ENCODE measurements around the gene MPZ. TPM values are rescaled to one million over a fixed set of nuclear protein-coding genes. Genes with fewer than 3 reads are reported as not detected.

MPZ gene
- total and polyA plus RNA-seq, 9 of the 15 experiments (the other 6 are each of a cell fraction or from before 2014, with no cell fraction given) = 0.22 to 16.6 (median 10.9) TPM

DNA sequence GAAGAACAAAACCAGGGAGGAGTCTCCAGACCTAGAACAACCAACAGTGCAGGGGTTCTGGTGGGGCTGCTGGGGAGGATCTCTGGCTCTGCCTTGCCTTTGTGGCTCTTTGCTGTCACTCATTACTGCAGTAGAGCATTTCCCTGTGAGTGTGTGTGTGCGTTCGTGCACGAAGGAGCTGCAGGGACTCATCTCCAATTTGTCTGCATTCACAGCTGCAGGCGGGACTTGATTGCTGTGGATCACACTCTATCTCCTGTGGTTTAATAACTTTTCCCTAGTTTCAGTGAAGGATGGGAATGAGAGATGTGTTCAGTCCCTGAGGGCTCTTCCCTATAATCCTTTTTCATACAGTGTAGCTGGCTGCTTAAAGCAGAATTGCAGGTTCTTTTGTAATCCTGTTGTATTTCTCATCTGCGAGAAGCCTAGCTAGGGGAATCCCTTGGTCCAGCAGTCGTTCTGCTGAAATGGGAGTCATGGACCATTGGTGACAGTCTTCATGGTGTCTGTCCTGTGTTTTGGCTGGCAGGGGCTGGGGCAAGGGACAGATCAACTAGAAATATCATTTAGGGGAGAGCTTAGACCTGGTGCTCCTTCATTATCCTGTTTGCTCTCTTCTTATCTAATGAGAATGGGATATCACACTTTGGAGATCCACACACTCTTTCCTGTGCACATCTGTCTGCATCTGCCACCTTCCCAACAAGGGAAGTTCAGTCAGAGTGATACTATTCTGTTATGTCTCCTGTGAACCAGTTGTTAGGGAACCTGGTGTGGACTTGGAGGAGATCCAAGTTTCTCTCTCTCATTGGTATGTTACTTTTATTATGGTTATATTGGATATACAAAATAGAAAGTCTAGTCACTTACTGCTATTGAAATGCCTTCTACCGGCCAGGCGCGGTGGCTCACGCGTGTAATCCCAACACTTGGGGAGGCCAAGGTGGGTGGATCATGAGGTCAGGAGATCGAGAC, 48.2 kb downstream of the MPZ start (continued):
- TF ChIP-seq REST (IDR thresholded peaks at IDR 0.05; ENCODE audit: borderline replicate concordance) (peak; percentile 48), REST (CRISPR knock-in tag; IDR thresholded peaks at IDR 0.05; ENCODE audit: low read depth) (no peak), DPF2 (IDR thresholded peaks at IDR 0.05) (no peak), ZNF146 (CRISPR knock-in tag; IDR thresholded peaks at IDR 0.05; ENCODE audit: unreplicated experiment) (no peak)
